Stimulated activated CD4-positive, alpha-beta T cell treated with anti-CD3 and anti-CD28 coated beads, Interleukin-15, amount 100 ng/mL, for 24 hours (primary cell): ENCODE results near the gene MEIS3.

ENCODE experiments used
- DNase-seq: peaks from one replicate; pipeline ENCODE4 v3.0.0-alpha.2; 2020

MEIS3 gene

DNA sequence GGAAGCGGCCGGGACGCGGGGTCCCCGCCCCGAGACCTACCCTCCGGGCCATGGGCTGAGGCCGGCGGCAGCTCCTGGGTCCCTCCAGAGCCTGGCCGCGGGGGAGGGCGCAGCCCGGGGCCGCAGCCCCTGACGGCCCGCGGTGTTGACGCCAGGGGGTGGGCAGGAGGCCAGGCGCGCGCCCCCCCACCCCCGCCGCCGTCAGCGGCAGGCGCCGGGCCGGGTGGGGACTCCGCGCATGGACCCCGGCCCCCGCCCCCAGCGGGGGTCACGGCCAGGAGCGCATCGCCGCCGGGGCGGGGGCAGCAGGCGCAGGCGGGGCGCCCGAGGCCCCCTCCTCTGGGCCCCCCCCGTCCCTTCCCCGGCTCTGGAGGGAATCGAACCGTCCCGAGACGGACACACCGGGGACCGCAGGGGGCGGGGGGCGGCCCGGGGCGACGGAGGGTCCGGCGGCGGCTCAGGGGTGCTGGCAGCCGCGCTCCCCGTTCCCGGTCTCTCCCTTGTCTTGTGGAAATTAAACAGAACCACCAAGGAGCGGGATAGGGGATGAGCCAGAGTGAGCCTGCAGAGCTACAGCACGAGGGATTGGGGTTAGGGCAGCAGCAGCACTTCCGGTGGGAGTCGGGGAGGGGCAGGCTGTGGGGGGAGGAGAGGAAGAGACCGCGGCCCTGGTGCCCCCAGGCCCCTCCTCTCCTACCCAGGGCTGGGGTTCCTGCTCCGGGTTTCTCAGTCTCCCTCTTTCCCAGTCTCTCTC is at the start of gene MEIS3:
MEIS3 (minus strand) TSS at position 498 of the 754 bp plus-strand sequence; CDS start at position 52, 446 bp downstream.
- DNase-seq = no peak

GRCh38 chr19:47467914-47468313 is 48.6 kb upstream of the MEIS3 start:
- no peak for DNase-seq

DNA sequence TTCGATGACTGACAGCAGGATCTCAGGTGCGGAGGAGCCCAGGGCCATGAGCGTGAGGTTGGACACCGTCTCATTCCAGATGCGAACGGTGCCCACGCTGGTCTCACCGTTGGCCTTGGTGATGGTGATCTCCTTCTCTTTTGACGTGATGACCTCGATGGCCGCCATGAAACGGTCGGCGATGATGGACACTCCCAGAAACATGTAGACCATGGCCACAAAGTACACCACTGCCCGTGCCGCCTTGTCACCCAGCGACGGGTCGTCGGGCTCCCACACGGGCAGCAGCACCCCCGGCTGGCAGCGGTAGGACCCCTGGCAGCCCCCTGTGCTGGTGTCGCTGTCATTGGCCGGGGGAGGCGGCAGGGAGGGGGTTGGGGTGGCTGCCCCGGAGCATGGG is 46.6 kb upstream of the MEIS3 start:
- no peak for DNase-seq

DNA sequence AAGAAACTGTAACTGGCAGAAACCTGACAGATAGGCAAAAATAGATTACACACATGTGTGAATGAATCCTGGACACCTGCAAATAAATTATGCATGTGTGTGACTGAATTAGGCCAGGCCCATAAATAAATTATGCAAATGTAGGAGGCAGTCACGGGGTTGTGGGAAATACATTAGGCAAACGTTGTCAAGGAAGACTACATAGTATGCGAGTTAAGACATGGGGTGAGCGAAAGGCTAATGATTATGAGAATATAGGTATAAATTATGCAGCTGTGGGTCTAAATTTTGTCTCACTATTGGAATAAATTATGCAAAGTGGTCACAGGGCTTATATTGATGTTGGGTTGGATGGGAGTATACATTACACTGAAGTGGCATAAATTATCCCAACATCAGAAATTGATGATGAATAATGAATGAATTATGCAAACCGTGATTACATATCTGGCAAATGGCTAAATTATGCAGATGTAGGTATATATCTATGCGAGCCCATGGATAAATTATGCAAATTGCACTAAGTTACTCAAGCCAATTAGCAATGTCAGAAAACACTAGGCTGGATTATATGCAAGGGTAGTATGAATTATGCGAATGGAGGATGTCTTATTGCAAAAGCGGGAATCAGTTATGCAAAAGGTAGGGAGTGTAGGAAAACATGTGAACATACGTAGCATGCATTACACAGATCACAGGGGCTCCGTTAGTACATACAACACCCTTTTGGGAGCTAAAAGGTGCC is 45.5 kb upstream of the MEIS3 start:
- DNase-seq = no peak

DNA sequence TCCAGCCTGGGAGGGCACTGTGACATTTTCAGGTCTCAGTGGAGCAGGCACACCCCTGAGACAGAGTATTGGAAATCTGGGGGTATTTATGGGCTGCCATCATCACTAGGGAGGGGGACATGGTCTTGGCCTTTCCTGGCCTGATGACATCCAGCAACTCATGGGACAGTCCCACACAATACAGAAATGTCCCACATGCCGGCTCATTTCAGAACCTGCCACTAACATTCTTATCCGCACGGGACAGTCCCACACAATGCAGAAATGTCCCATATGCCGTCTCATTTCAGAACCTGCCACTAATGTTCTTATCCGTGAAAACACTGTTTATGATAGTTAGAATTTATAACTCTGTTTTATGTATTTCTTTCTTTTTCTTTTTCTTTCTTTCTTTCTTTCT is 42.5 kb upstream of the MEIS3 start:
- DNase-seq = no peak

DNA sequence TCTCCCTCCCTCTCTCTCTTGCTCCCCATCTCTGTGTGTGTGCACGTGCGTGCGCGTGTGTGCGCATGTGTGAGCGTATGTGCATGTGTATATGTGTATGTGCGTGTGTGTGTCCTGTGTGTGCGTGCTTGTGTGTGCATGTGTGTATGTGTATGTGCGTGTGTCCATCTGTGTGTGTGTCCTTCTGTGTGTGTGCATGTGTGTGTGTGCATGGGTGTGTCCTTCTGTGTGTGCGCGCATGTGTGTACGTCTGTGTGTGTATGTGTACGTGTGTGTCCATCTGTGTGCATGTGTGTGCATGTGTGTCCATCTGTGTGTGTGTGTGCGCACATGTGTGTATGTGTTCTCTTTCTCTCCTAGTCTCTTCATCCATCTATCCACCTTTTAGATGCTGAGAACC is 40.1 kb upstream of the MEIS3 start:
- DNase-seq = no peak

- DNase-seq = no peak
Measured at GRCh38 chr19:47458672-47459071, 39.3 kb upstream of the MEIS3 start.

- DNase-seq = no peak
Measured at GRCh38 chr19:47456721-47457474, 37.6 kb upstream of the MEIS3 start.

DNA sequence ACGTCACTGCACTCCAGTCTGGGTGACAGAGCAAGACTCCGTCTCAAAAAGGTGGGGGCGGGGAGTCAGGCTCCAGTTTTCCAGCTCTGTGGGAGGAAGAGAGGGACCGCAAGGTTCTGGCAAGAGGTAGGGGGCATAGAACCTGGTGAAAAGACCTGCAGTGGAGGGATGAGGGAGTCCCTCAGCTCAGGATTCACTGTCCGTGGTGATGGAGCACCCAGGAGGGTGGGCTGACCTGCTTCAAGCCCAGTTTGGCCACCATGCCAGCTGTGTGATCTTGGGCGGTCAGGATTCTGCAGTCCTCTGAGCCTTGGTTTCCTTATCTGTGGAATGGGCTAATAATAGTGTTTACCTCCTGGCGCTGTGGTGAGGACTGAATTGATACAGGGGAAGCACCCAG is 31.2 kb upstream of the MEIS3 start:
- DNase-seq = no peak

- DNase-seq = no peak
Measured at GRCh38 chr19:47448360-47448727, 29.0 kb upstream of the MEIS3 start.

DNA sequence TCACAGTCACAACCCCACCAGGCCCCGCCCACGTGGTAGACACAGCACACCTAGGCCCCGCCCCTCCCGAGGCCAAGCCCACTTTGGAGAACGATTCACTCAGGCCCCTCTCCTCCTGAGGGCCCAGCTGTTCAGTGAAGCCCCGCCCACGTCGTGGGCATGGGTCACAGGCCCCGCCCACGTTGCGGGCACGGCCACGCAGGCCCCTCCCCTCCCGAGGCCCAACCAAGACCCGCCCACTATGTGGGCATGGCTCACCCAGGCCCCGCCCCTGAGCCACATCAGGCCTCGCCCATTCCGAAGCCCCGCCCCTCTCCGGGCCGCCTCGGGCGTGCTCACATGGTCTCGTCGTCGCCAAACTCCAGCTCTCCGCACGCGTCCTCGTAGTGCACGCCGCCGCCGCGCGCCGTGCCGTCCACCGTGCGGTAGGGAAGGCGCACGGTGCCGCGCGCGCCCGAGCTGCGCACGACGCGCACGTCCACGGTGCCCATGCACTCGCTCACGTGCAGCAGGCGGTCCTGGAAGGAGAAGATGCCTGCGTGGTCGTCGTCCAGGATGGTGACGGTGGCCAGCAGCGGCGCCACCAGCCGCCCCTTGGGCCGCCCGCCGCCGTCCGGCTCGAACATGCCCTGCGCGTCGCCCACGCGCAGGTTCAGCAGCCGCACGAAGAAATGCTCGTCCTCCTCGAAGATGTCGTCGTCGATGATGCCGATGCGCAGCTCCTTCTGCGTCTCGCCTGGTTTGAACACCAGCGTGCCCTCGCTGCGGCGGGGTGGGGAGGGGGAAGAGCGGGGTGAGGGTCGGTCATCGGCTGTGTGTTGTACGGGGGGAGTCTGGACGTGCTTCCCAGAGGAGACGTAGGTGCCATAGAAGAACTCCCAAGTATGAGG is 28.4 kb upstream of the MEIS3 start:
- peak; percentile 77 for DNase-seq

DNA sequence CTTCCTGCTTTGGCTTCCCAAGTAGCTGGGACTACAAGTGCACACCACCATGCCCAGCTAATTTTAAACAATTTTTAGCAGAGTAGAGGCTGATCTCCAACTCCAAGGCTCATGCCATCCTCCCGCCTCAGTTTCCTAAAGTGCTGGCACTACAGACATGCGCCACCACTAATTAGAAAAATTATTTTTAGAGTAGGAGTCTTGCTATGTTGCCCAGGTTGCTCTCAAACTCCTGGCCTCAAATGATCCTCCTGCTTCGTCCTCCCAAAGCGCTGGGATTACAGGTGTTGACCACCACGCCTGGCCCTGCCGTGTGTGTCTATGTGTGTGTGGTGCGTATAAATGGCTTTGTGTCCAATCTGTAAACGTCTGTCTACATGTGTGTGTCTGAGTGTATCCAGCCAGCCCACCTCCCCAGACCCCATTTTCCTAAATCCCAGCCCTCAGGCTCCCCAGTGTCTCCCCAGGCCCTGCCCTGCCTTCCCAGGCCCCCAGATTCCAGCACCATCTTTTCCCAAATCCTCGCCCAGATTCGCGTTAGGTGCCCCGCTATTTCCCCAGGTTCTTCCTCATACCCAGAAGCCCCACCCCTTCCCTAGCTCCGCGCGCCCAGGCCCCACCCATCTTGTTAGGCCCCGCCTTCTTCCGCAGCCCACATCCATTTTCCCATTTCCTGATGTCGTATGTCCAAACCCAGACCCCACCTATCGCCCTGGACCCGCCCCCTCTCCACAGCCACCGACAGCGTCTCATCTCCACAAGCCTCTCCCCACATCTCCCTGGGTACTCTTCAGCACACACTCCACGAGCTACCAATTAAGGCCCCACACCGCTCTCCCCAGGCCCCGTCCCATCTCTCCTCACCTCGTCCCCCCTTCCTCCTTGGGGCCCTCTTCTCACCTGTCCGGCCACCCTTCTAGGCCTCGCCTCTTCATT is 27.5 kb upstream of the MEIS3 start:
- peak; percentile 56 for DNase-seq

DNA sequence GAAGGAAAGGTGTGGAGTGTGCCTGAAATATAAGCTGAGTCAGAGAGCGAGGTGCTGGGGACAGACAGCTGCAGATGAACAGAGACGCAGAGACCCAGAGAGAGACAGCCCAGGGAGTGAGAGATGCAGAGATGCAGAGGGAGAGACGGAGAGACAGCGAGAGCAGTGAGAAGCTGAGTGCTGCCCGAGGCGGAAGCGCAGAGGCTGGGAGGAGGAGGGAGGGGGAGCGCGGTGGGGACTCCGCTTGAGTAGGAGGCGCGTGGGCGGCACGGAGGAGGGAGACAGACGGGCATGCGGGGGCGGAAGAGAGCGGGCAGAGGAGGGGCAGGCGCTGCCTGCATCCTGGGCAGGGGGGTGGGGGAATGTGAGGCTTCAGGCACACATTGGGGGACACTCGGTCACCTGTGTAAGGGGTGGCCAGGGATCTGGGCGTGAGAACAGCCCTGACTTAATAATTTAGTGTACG is 26.6 kb upstream of the MEIS3 start:
- DNase-seq = peak; percentile 54

- no peak for DNase-seq
Measured at GRCh38 chr19:47445527-47445926, 26.2 kb upstream of the MEIS3 start.

DNA sequence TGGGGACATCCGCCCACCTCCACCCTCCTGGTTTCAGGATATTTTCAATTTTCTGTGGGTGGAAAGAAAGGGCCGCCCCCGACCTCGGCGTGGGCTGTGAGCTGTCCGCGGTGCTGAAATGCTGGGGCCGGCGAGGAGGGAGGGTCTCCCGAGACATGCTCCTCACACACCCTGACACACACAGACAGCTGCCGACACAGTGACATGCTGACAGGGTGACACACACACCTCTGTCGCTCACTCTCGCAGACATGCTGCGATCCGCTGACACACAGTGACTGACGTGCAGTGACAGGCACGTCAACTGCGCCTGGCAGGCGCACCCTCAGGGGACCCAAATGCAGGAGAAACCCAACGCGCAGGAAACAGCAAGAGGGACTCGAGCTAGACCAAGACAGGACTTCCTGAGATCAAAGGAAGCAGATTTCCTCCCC is 25.1 kb upstream of the MEIS3 start:
- DNase-seq = peak; percentile 31

- DNase-seq = no peak
Measured at GRCh38 chr19:47443331-47443730, 24.0 kb upstream of the MEIS3 start.

DNA sequence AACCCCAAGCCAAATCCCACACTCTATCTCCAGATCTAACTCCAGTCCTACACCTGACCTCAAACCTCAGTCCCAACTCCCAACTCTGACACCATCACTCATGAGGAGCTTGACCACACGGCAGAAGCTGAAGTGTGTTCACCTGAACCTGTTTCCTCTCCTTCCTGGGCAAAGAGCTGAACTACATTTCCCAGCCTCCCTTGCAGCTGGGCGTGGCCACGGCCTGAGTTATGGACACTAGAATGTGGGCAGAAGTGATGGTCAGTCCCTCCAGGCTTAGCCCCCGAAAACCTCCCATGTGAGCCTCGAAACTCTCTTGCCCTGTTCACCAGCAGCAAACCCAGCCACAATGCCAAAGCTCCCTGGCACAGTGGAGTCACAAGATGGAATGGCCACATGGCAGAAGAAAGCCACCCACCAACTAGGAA is 19.5 kb upstream of the MEIS3 start:
- no peak for DNase-seq

DNA sequence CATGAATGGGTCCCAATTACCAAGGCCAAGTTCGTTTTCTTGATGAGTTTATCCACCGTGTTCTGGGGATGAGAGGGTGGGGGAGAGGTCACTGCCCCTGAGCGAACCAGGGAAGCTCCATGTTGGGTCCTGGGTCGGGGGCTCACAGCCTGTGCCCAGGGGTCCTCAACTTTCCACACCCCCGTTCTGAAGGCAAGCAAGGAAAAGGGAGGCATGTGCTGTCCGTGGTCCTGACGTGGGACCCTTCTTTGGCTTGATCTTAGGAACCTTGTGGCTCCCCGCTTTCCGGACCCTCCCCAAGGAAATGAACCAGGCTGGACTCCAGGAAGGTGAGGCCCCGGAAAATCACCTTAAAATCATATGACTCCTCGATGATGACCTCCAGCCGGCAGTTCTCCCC is 18.2 kb upstream of the MEIS3 start:
- no peak for DNase-seq

DNA sequence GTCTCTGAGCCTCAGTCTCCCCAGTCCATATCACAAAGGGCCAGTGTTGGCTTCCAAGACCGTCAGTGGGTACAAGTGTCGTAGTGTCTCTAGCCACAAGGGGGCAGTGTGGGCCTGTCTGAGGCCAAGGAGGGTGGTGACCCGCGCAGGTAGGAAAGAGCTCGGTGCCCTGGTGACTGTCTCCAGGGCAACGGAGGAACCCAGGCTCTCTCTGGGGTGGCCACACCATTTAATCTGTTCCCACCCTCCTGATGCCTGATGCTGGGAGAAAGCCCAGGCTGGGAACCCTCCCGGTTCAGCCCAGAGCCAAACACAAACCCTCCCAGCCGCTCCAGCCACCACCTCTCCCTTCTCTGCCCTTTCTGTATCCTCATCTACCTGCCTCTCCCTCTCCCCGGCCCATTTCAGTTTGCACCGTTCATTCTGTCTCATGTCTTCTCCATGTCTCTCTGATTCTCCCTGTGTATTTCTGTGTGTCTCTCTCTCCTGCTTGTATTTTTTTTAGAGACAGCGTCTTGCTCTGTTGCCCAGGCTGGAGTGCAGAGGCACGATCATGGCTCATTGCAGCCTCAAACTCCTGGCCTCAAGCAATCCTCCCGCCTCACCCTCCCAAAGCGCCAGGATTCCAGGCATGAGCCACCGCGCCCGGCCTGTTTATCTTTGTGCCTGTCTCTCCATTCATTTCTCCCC is 17.5 kb upstream of the MEIS3 start:
- peak; percentile 89 for DNase-seq

DNA sequence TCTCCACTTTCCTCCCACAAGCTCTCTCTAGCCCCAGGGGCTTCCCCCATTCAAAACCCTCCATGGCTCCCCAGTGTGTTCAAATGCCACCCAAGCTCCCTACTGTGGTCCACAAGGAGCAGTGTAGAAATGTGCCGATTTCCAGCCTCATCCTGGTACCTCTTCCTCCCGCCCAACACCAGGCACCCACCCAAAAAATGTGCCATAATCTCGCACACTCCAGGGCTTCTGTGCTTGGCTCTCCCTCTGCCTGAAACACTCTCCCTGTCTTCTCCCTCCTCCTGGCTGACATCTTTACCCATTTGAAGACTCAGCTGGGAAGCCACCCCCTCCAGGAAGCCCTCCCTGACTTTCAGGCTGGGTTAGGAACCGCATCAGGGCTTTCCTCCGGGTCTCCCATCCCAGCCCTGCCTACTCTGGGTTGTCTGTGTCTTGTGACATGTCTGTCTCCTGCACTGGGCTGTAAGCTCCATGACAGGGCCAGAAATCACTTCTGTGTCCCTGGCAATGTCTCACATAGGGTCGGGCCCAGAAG is 16.6 kb upstream of the MEIS3 start:
- DNase-seq = no peak
